Neural crest cell (in vitro differentiated cells): ENCODE measurements around the gene ZNF516. TPM values are rescaled to one million over a fixed set of nuclear protein-coding genes. Genes with fewer than 3 reads are reported as not detected.
"Not testable (repeated sequence)": the region's sequence is repeated elsewhere in the genome, so short reads cannot be mapped to it uniquely, and the experiment has no call there.

Experiments
- DNase-seq: peaks from one replicate; pipeline ENCODE4 v3.0.0; 2021; ENCODE audit warnings: low read depth, mixed read lengths, low spot score
- H3K27ac Mint-ChIP-seq: one replicate; pipeline ENCODE4 v1.8.0; 2021; ENCODE audit warnings: mild to moderate bottlenecking, mixed read lengths; ENCODE audit not compliant: unreplicated experiment
- H3K27me3 Mint-ChIP-seq: 2 replicates; pipeline ENCODE4 v1.8.0; 2021; ENCODE audit warnings: low read depth, mild to moderate bottlenecking, mixed read lengths
- H3K36me3 Mint-ChIP-seq: 2 replicates; pipeline ENCODE4 v1.8.0; 2021; ENCODE audit warnings: low read depth, mild to moderate bottlenecking, mixed read lengths
- H3K4me1 Mint-ChIP-seq: 2 replicates; pipeline ENCODE4 v1.8.0; 2021; ENCODE audit warnings: mixed read lengths
- H3K4me3 Mint-ChIP-seq: one replicate; pipeline ENCODE4 v1.8.0; 2021; ENCODE audit warnings: mild to moderate bottlenecking, mixed read lengths
- H3K9me3 Mint-ChIP-seq: 2 replicates; pipeline ENCODE4 v1.8.0; 2021; ENCODE audit warnings: mixed read lengths
- CTCF ChIP-seq: fragments of 200-600 bp; sonication (generic); conservative IDR thresholded peaks from 2 replicates; pipeline ENCODE4 v1.5.0; 2021; ENCODE audit warnings: antibody characterized with exemption, mild to moderate bottlenecking
- total RNA-seq: library from RNA; stranded (reverse); gene quantifications from 2 replicates; pipeline ENCODE4 v1.2.1, GENCODE V29; 2021

Gene ZNF516
- total RNA-seq, 1 donor from 2014 or later, result 91.2 TPM

GRCh38 chr18:76479351-76480238, 15.4 kb downstream of the ZNF516 start:
- Mint-ChIP-seq H3K27me3 (no peaks in the 10 kb centered on the region), H3K9me3 (no peaks in the 10 kb centered on the region), H3K36me3 (peaks cover 4% of the 10 kb centered on the region), H3K27ac (no peak overlapping the region), H3K4me3 (peak overlapping the region; percentile 15), H3K4me1 (peaks cover 62% of the 10 kb centered on the region)
- DNase-seq, result no peak
- no peak for TF ChIP-seq CTCF

- no peak for DNase-seq
- H3K4me3 Mint-ChIP-seq, result no peak overlapping the region
- TF ChIP-seq CTCF, result no peak
- peak overlapping the region; percentile 38 for H3K27ac Mint-ChIP-seq
- H3K9me3 Mint-ChIP-seq, result no peaks in the 10 kb centered on the region
- no peaks in the 10 kb centered on the region for H3K27me3 Mint-ChIP-seq
- peaks cover 8% of the 10 kb centered on the region for H3K36me3 Mint-ChIP-seq
- peaks cover 72% of the 10 kb centered on the region for H3K4me1 Mint-ChIP-seq
These were observed 18.1 kb downstream of the ZNF516 start for GRCh38 chr18:76476665-76477561.

GRCh38 chr18:76475450-76476194, 19.4 kb downstream of the ZNF516 start:
- H3K27ac Mint-ChIP-seq, result no peak overlapping the region
- H3K4me1 Mint-ChIP-seq, result peaks cover 72% of the 10 kb centered on the region
- TF ChIP-seq CTCF, result no peak

GRCh38 chr18:76474824-76475223, 20.2 kb downstream of the ZNF516 start:
- Mint-ChIP-seq H3K4me3 (no peak overlapping the region), H3K9me3 (no peaks in the 10 kb centered on the region), H3K27ac (no peak overlapping the region), H3K4me1 (peaks cover 75% of the 10 kb centered on the region), H3K36me3 (peaks cover 5% of the 10 kb centered on the region), H3K27me3 (no peaks in the 10 kb centered on the region)
- DNase-seq, result no peak
- no peak for TF ChIP-seq CTCF

More at GRCh38 chr18:76475450-76476194, 19.4 kb downstream of the ZNF516 start:
- H3K9me3 Mint-ChIP-seq, result no peaks in the 10 kb centered on the region
- DNase-seq, result no peak
- H3K36me3 Mint-ChIP-seq, result peaks cover 5% of the 10 kb centered on the region
- H3K27me3 Mint-ChIP-seq, result no peaks in the 10 kb centered on the region
- H3K4me3 Mint-ChIP-seq, result no peak overlapping the region

GRCh38 chr18:76473521-76473920, 21.5 kb downstream of the ZNF516 start:
- DNase-seq, H3K36me3 Mint-ChIP-seq, H3K4me3 Mint-ChIP-seq, H3K9me3 Mint-ChIP-seq, H3K27ac Mint-ChIP-seq, H3K27me3 Mint-ChIP-seq: not testable (repeated sequence)
- H3K4me1 Mint-ChIP-seq, result peaks cover 73% of the 10 kb centered on the region
